A549 (cell line): ENCODE results near the gene SMIM7. TPM values are rescaled to one million over a fixed set of nuclear protein-coding genes. Genes with fewer than 3 reads are reported as not detected.

Experiments
- ATAC-seq, 2 experiments: fragments of 200-7000 bp in 1 of 2; fragments of >200 bp in 1 of 2; cut with Nextera tagmentation in 1 of 2; cut with Tn5 transposase in 1 of 2; 3 replicates each; pipeline versions ENCODE4 v1.8.0 to v1.9.1; 2018 to 2020; ENCODE audit warnings: mild to moderate bottlenecking in 1 of 2, moderate library complexity in 1 of 2
- CTCF ChIA-PET: fragments of 300-600 bp; sonication (Branson Sonifier 250); formaldehyde crosslinking; extraction: SDS; loops from one replicate; lab custom pipeline; 2021; ENCODE audit warnings: antibody characterized with exemption, inconsistent platforms; lab: Yijun Ruan, JAX
- POLR2A ChIA-PET: fragments of 350-600 bp; formaldehyde crosslinking; extraction: SDS; loops from one replicate; lab custom pipeline; 2021; ENCODE audit warnings: antibody characterized with exemption, inconsistent platforms; lab: Yijun Ruan, JAX
- DNase-seq, 2 experiments: peaks; one replicate each; pipeline versions ENCODE4 v3.0.0 to v3.0.0-alpha.2; 2011 to 2016; ENCODE audit warnings: low read depth in 1 of 2, low spot score in 1 of 2
- FAIRE-seq: peaks from 2 replicates; lab custom pipeline; 2011; peaks lifted over from hg19 to GRCh38; lab: Jason Lieb, UNC
- H3K27ac ChIP-seq, 2 experiments: fragments of >200 bp; sonication (Bioruptor Twin); formaldehyde crosslinking; 3 replicates each; pipeline ENCODE4 v1.5.1; 2016 to 2017
- H3K4me1 ChIP-seq: fragments of >200 bp; sonication (Bioruptor Twin); formaldehyde crosslinking; 3 replicates; pipeline ENCODE4 v1.6.1; 2016
- H3K4me2 ChIP-seq: fragments of >200 bp; sonication (Bioruptor Twin); formaldehyde crosslinking; 3 replicates; pipeline ENCODE4 v1.6.1; 2016
- H3K4me3 ChIP-seq: fragments of >200 bp; sonication (Bioruptor Twin); formaldehyde crosslinking; 3 replicates; pipeline ENCODE4 v1.5.1; 2016
- H3K9me3 ChIP-seq: fragments of >200 bp; sonication (Bioruptor Twin); formaldehyde crosslinking; 3 replicates; pipeline ENCODE4 v1.6.1; 2016
- BHLHE40 ChIP-seq: IDR thresholded peaks from 2 replicates; pipeline ENCODE4 v1.6.1; 2012; ENCODE audit warnings: low read depth, low read length, inconsistent platforms
- CHD2 ChIP-seq: fragments of 150-350 bp; IDR thresholded peaks from 2 replicates; pipeline ENCODE4 v1.6.1; 2014; ENCODE audit warnings: low read length; ENCODE audit not compliant: partially characterized antibody
- ESRRA ChIP-seq: fragments of 150-350 bp; IDR thresholded peaks from 2 replicates; pipeline ENCODE4 v1.6.1; 2014; ENCODE audit warnings: mild to moderate bottlenecking, low read length, borderline replicate concordance
- FOSL2 ChIP-seq, 2 experiments: fragments of 450-650 bp in 1 of 2; fragments of >200 bp in 1 of 2; sonication (Bioruptor Twin) in 1 of 2; formaldehyde crosslinking; IDR thresholded peaks; 2 replicates each; pipeline versions ENCODE4 v1.5.0 to v1.6.1; 2016 to 2020; ENCODE audit warnings: mild to moderate bottlenecking in 1 of 2, moderate library complexity in 1 of 2
- FOXS1 ChIP-seq: fragments of 250-450 bp; sonication (Bioruptor Pico); IDR thresholded peaks from 2 replicates; pipeline ENCODE4 v1.5.0; 2020; ENCODE audit warnings: mild to moderate bottlenecking, moderate library complexity
- HEYL ChIP-seq: fragments of 250-450 bp; sonication (Bioruptor Pico); IDR thresholded peaks from 2 replicates; pipeline ENCODE4 v1.8.0; 2021; ENCODE audit warnings: mild to moderate bottlenecking, moderate library complexity
- JUNB ChIP-seq: fragments of >200 bp; sonication (Bioruptor Twin); formaldehyde crosslinking; IDR thresholded peaks from 2 replicates; pipeline ENCODE4 v1.6.1; 2016
- MYC ChIP-seq: IDR thresholded peaks from 2 replicates; pipeline ENCODE4 v1.6.1; 2012; ENCODE audit warnings: mild to moderate bottlenecking, inconsistent platforms, low read length, improper control_type of control experiment, borderline replicate concordance
- NR3C1 ChIP-seq: fragments of >200 bp; sonication (Bioruptor Twin); formaldehyde crosslinking; IDR thresholded peaks from 3 replicates; pipeline ENCODE4 v1.6.1; 2017
- RAD21 ChIP-seq, 2 experiments: fragments of >200 bp in 1 of 2; sonication (Bioruptor Twin) in 1 of 2; formaldehyde crosslinking in 1 of 2; IDR thresholded peaks in 1 of 2; conservative IDR thresholded peaks in 1 of 2; 2 replicates in 1 of 2; 3 replicates in 1 of 2; pipeline ENCODE4 v1.6.1; 2012 to 2018; ENCODE audit warnings: inconsistent platforms in 1 of 2
- RCOR1 ChIP-seq: fragments of 150-350 bp; IDR thresholded peaks from 2 replicates; pipeline ENCODE4 v1.6.1; 2014; ENCODE audit warnings: antibody characterized with exemption, low read length, low read depth
- RNF2 ChIP-seq: fragments of 200-600 bp; sonication (generic); IDR thresholded peaks from 2 replicates; pipeline ENCODE4 v1.6.1; 2016; ENCODE audit warnings: low read depth, mild to moderate bottlenecking, antibody characterized with exemption, moderate library complexity, borderline replicate concordance
- SREBF2 ChIP-seq: fragments of 450-650 bp; IDR thresholded peaks from 2 replicates; pipeline ENCODE4 v1.6.1; 2014; ENCODE audit warnings: mild to moderate bottlenecking, moderate library complexity
- TP53 ChIP-seq: fragments of 250-450 bp; sonication (Bioruptor Pico); IDR thresholded peaks from 2 replicates; pipeline ENCODE4 v1.5.0; 2021; ENCODE audit warnings: mild to moderate bottlenecking, moderate library complexity
- ZFP36 ChIP-seq: fragments of 450-650 bp; IDR thresholded peaks from 2 replicates; pipeline ENCODE4 v1.6.1; 2014; ENCODE audit warnings: borderline replicate concordance; ENCODE audit not compliant: partially characterized antibody
- ZNF302 ChIP-seq: fragments of 250-450 bp; sonication (Bioruptor Pico); IDR thresholded peaks from 2 replicates; pipeline ENCODE4 v1.9.0; 2021; ENCODE audit warnings: inconsistent platforms, mild to moderate bottlenecking, moderate library complexity
- WGBS: methylation state at CpG from one replicate; pipeline ENCODE4 v1.1.6; 2017; ENCODE audit errors: missing lambda C conversion rate; 5-methylcytosine and 5-hydroxymethylcytosine counted together
- polyA plus RNA-seq, 4 experiments: library from polyadenylated mRNA; depleted of rRNA in 3 of 4; stranded (reverse); fragments of >200 nt; fragmentation: RNase III in 1 of 4; extraction: RNeasy Plus Mini Kit Qiagen cat#74134 plus additional on column Dnase treatment in 1 of 4; gene quantifications; 2 replicates in 3 of 4; 3 replicates in 1 of 4; pipeline ENCODE4 v1.2.3, GENCODE V29; 2011 to 2017
- TF ChIP-seq, protein P1 (sequence below): fragments of 450-650 bp; IDR thresholded peaks from 2 replicates; pipeline ENCODE4 v1.6.1; 2014; ENCODE audit warnings: antibody characterized with exemption
- TF ChIP-seq, protein P2 (sequence below): fragments of 250-450 bp; sonication (Bioruptor Pico); IDR thresholded peaks from 2 replicates; pipeline ENCODE4 v1.5.0; 2021; ENCODE audit warnings: mild to moderate bottlenecking, moderate library complexity, borderline replicate concordance
- TF ChIP-seq, protein P3 (sequence below): fragments of 250-450 bp; sonication (Bioruptor Pico); IDR thresholded peaks from 2 replicates; pipeline ENCODE4 v1.5.0; 2020; ENCODE audit warnings: low read depth, mild to moderate bottlenecking, moderate library complexity
- TF ChIP-seq, protein P4 (sequence below): fragments of 200-600 bp; sonication (generic); IDR thresholded peaks from 2 replicates; pipeline ENCODE4 v1.6.1; 2016; ENCODE audit warnings: antibody characterized with exemption, mild to moderate bottlenecking, moderate library complexity

The SMIM7 gene
- polyA plus RNA-seq, 2 of the 4 experiments (the other 2 are of a cell fraction), result 74.7 to 98.8 TPM

DNA sequence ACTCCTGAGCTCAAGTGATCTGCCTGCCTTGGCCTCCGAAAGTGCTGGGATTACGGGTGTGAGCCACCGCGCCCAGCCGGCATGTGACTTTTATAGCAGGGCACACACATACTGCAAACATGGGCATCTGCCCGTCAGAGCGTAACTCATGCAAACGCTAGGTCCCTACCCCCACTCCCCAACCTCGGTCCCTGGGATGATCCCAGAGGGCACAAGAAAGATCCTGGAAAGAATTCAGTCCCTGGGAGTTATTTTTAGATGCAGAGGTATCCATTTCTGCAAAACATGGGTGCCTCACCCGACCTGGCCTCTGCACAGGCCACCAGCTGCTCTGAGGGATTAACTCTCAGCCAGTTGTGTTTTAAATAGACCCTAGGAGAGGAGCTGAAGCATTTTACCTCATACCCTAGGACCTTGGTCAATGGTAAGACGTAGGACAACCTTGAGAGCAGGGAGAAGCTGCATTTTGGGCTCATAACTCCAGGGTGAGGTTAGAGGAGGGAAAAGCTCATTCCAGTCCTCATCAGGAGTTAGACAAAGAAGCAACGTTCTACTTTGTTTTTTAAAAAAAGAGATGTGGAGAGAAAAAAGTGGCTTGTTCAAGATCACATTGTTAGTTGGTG lies 11.8 kb upstream of the SMIM7 start:
- no peak overlapping the region for H3K27ac ChIP-seq
- FAIRE-seq (no peak), DNase-seq (no peak)
- no peaks in the 10 kb centered on the region for H3K4me1 ChIP-seq
- POLR2A ChIA-PET, result interaction anchor here (0.6 to 1.4 kb wide), 3 partner anchors 11 to 17 kb away, joined by 3 to 5 read pairs (median 3); partner anchors contain the start of genes SMIM7 and TMEM38A
- 71% methylated on average over 11 of the region's 12 CpGs for WGBS
- no peaks in the 10 kb centered on the region for H3K9me3 ChIP-seq
- CTCF ChIA-PET, result interaction anchor here (1.2 kb wide), 1 partner anchor 16 kb away, joined by 4 read pairs; no protein-coding TSS in a partner anchor
- no peak overlapping the region for H3K4me3 ChIP-seq
- TF ChIP-seq TP53 (CRISPR knock-in tag) (no peak), SREBF2 (no peak), HEYL (CRISPR knock-in tag) (no peak), FOSL2 (IDR thresholded peaks at IDR 0.05) (no peak), FOSL2 (CRISPR knock-in tag; IDR thresholded peaks at IDR 0.05) (no peak), CHD2 (no peak), ESRRA (no peak), RNF2 (no peak), RAD21 (conservative IDR thresholded peaks at IDR 0.05 in 1 of 2, IDR thresholded peaks at IDR 0.05 in 1 of 2) (no peak), MYC (no peak), ZNF302 (CRISPR knock-in tag) (no peak), NR3C1 (no peak), ZFP36 (no peak), FOXS1 (no peak), JUNB (no peak), BHLHE40 (no peak), RCOR1 (no peak)
- TF ChIP-seq, protein P1, sequence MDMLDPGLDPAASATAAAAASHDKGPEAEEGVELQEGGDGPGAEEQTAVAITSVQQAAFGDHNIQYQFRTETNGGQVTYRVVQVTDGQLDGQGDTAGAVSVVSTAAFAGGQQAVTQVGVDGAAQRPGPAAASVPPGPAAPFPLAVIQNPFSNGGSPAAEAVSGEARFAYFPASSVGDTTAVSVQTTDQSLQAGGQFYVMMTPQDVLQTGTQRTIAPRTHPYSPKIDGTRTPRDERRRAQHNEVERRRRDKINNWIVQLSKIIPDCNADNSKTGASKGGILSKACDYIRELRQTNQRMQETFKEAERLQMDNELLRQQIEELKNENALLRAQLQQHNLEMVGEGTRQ, result no peak
- TF ChIP-seq, protein P2, sequence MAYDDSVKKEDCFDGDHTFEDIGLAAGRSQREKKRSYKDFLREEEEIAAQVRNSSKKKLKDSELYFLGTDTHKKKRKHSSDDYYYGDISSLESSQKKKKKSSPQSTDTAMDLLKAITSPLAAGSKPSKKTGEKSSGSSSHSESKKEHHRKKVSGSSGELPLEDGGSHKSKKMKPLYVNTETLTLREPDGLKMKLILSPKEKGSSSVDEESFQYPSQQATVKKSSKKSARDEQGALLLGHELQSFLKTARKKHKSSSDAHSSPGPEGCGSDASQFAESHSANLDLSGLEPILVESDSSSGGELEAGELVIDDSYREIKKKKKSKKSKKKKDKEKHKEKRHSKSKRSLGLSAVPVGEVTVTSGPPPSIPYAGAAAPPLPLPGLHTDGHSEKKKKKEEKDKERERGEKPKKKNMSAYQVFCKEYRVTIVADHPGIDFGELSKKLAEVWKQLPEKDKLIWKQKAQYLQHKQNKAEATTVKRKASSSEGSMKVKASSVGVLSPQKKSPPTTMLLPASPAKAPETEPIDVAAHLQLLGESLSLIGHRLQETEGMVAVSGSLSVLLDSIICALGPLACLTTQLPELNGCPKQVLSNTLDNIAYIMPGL (CRISPR knock-in tag), result no peak
- TF ChIP-seq, protein P3, sequence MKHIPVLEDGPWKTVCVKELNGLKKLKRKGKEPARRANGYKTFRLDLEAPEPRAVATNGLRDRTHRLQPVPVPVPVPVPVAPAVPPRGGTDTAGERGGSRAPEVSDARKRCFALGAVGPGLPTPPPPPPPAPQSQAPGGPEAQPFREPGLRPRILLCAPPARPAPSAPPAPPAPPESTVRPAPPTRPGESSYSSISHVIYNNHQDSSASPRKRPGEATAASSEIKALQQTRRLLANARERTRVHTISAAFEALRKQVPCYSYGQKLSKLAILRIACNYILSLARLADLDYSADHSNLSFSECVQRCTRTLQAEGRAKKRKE (CRISPR knock-in tag), result no peak
- TF ChIP-seq, protein P4, sequence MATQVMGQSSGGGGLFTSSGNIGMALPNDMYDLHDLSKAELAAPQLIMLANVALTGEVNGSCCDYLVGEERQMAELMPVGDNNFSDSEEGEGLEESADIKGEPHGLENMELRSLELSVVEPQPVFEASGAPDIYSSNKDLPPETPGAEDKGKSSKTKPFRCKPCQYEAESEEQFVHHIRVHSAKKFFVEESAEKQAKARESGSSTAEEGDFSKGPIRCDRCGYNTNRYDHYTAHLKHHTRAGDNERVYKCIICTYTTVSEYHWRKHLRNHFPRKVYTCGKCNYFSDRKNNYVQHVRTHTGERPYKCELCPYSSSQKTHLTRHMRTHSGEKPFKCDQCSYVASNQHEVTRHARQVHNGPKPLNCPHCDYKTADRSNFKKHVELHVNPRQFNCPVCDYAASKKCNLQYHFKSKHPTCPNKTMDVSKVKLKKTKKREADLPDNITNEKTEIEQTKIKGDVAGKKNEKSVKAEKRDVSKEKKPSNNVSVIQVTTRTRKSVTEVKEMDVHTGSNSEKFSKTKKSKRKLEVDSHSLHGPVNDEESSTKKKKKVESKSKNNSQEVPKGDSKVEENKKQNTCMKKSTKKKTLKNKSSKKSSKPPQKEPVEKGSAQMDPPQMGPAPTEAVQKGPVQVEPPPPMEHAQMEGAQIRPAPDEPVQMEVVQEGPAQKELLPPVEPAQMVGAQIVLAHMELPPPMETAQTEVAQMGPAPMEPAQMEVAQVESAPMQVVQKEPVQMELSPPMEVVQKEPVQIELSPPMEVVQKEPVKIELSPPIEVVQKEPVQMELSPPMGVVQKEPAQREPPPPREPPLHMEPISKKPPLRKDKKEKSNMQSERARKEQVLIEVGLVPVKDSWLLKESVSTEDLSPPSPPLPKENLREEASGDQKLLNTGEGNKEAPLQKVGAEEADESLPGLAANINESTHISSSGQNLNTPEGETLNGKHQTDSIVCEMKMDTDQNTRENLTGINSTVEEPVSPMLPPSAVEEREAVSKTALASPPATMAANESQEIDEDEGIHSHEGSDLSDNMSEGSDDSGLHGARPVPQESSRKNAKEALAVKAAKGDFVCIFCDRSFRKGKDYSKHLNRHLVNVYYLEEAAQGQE, result no peak
- TF ChIP-seq, all 56 proteins: peak for 0
- ATAC-seq, result no peak
- H3K4me2 ChIP-seq, result no peak overlapping the region
